ENCODE measurements around the gene ECM2.

The ECM2 gene

DNA sequence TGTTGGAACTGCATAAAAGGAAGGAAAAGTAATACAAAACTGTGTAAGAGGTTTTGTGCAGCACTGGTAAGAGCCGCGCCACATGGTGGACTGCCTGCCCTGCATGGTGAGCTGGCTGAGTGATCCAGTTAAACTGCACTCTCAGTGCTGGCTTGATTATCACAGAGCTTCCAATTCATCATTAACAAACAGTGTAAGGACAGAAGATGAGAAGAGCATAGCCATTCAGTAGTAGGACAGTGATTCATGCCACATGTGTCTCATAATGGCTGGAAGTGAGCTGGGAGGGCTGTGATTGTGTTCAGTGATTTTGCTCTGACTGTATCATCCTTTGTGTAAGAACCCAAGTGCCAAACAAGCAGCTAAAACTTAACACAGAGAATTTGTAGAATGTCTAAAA, 67.6 kb downstream of the ECM2 start:
- Histone ChIP-seq H3K4me3 (ENCODE audit: low read length) (no peak overlapping the region), H3K9me3 (ENCODE audit: control insufficient read depth, insufficient read depth, low read length) (no peaks in the 10 kb centered on the region), H3K4me1 (ENCODE audit: control insufficient read depth, insufficient read depth, low read length) (no peaks in the 10 kb centered on the region), H3K27ac (ENCODE audit: low read length) (no peak overlapping the region), H3K36me3 (ENCODE audit: control insufficient read depth, insufficient read depth, low read length) (no peaks in the 10 kb centered on the region), H3K27me3 (ENCODE audit: control insufficient read depth, insufficient read depth, low read length) (no peaks in the 10 kb centered on the region)
- WGBS (ENCODE audit: insufficient coverage, insufficient read length): no CpG with 5 or more reads among the region's 2 CpGs
- DNase-seq (ENCODE audit: low read depth, low spot score): no peak

DNA sequence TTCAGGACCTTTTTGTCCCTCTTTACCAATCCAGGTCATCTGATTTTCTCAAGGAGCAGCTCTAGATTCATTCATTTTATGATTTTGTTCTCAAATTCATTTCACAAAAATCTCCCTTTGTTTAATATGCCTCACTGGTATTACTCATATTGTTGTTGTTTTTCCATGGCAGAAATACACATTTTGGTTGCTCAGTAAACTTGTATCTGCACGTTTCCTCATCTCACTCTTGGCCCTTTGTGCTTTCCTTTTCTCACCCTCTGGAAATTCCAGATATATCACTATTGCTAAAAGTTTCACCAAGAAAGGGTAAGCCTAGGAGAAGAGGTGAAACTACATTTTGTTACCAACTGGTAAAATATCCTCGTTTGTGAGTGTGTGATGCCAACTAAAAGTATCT, 68.3 kb downstream of the ECM2 start:
- no peaks in the 10 kb centered on the region; the same call in 1 of the 2 replicates for H3K4me1 ChIP-seq (ENCODE audit: control insufficient read depth, insufficient read depth, low read length)
- no peaks in the 10 kb centered on the region for H3K9me3 ChIP-seq (ENCODE audit: control insufficient read depth, insufficient read depth, low read length)
- H3K27me3 ChIP-seq (ENCODE audit: control insufficient read depth, insufficient read depth, low read length): no peaks in the 10 kb centered on the region
- H3K36me3 ChIP-seq (ENCODE audit: control insufficient read depth, insufficient read depth, low read length): no peaks in the 10 kb centered on the region
- WGBS (ENCODE audit: insufficient coverage, insufficient read length): no CpG with 5 or more reads among the region's 2 CpGs
- DNase-seq (ENCODE audit: low read depth, low spot score): no peak
- H3K4me3 ChIP-seq (ENCODE audit: low read length): no peak overlapping the region
- no peak overlapping the region for H3K27ac ChIP-seq (ENCODE audit: low read length)

DNA sequence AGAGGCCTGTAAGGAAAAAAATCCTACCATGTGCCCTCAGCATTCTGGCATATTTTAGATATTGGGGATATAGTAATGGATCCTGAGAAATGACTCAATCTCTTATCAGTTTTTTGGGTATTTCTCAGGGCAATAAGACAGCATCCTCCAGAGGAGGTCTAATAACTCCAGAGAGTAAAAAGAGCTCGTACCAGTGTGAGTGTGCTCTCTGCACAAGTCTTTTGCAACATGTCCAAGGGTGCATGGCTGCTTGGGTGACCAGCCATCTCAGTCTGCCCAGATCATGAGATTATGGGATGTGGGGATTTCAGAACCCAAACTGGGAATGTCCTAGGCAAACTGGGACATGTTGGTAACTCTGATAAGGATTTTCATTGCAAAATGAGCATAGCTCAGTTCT, 68.7 kb downstream of the ECM2 start:
- no peak overlapping the region for H3K4me3 ChIP-seq (ENCODE audit: low read length)
- no peaks in the 10 kb centered on the region; the same call in 1 of the 2 replicates for H3K4me1 ChIP-seq (ENCODE audit: control insufficient read depth, insufficient read depth, low read length)
- no peaks in the 10 kb centered on the region for H3K36me3 ChIP-seq (ENCODE audit: control insufficient read depth, insufficient read depth, low read length)
- no peak overlapping the region for H3K27ac ChIP-seq (ENCODE audit: low read length)
- no peaks in the 10 kb centered on the region for H3K27me3 ChIP-seq (ENCODE audit: control insufficient read depth, insufficient read depth, low read length)
- no CpG with 5 or more reads among the region's 1 CpG for WGBS (ENCODE audit: insufficient coverage, insufficient read length)
- no peaks in the 10 kb centered on the region for H3K9me3 ChIP-seq (ENCODE audit: control insufficient read depth, insufficient read depth, low read length)
- DNase-seq (ENCODE audit: low read depth, low spot score): no peak

DNA sequence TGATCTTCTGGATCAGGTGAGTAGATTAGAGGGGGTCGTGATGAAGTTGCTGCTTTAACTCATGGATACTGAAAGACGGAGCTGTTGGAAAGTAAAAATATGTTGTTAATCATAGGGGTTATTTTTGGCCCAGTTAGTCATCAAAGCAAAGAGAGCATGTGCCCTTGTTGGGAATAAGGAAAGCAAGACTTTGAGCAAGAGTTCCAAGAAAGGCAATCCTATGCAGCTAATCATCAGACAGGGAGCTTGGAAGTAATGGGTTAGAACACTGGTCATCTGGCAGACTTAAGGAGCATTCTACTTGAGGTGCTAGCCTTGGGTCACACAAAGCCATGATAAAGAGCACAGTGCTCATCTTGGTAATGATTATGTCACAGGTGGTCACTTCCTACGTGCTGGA, 71.8 kb downstream of the ECM2 start:
- Histone ChIP-seq H3K4me3 (ENCODE audit: low read length) (no peak overlapping the region), H3K36me3 (ENCODE audit: control insufficient read depth, insufficient read depth, low read length) (no peaks in the 10 kb centered on the region), H3K4me1 (ENCODE audit: control insufficient read depth, insufficient read depth, low read length) (no peaks in the 10 kb centered on the region; the same call in 1 of the 2 replicates), H3K27ac (ENCODE audit: low read length) (no peak overlapping the region), H3K27me3 (ENCODE audit: control insufficient read depth, insufficient read depth, low read length) (no peaks in the 10 kb centered on the region), H3K9me3 (ENCODE audit: control insufficient read depth, insufficient read depth, low read length) (no peaks in the 10 kb centered on the region)
- DNase-seq (ENCODE audit: low read depth, low spot score): no peak
- WGBS (ENCODE audit: insufficient coverage, insufficient read length): 100% methylated on average over 1 of the region's 3 CpGs

DNA sequence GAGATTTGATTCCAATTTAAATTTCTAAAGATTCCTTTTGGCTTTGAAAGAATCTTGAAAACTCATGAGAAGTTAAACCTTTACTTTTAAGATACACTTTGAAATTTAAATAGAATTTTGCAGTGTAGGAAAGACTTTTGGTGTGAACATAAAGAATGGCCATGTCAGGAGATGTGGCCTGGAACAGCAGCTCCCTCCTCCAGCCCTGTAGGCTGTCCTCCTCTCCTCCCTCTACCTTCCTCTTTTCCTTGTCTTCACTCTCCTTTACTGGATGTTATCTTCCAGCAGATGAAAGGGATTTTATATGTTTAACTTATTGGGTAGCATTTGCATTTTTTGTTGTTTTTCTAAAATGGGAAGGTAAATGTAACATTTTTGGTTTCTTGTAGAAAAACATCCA, 72.4 kb downstream of the ECM2 start:
- DNase-seq (ENCODE audit: low read depth, low spot score): no peak
- H3K27ac ChIP-seq (ENCODE audit: low read length): no peak overlapping the region
- H3K4me1 ChIP-seq (ENCODE audit: control insufficient read depth, insufficient read depth, low read length): no peaks in the 10 kb centered on the region; the same call in 1 of the 2 replicates
- H3K27me3 ChIP-seq (ENCODE audit: control insufficient read depth, insufficient read depth, low read length): no peaks in the 10 kb centered on the region
- no peak overlapping the region for H3K4me3 ChIP-seq (ENCODE audit: low read length)
- no peaks in the 10 kb centered on the region for H3K9me3 ChIP-seq (ENCODE audit: control insufficient read depth, insufficient read depth, low read length)
- no peaks in the 10 kb centered on the region for H3K36me3 ChIP-seq (ENCODE audit: control insufficient read depth, insufficient read depth, low read length)

DNA sequence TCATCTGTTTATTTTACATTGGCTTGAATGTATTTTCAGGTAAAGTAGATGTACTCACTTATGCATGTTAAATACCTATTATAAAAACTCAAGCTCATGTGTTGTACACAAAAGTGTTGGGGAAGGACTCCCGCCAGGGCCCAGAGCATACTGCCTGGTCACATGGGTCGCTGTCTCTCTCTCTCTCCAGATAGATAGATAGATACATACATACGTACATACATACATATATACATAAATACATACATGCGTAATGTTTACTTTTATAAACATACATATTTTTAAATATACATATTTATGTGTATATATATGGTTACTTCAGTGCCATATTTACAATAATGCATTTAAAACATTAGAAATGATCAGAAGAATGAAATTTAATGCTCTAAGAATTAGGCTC, 78.2 kb downstream of the ECM2 start:
- no peak for DNase-seq (ENCODE audit: low read depth, low spot score)
- Histone ChIP-seq H3K27ac (ENCODE audit: low read length) (no peak overlapping the region), H3K27me3 (ENCODE audit: control insufficient read depth, insufficient read depth, low read length) (no peaks in the 10 kb centered on the region), H3K4me1 (ENCODE audit: control insufficient read depth, insufficient read depth, low read length) (no peaks in the 10 kb centered on the region), H3K9me3 (ENCODE audit: control insufficient read depth, insufficient read depth, low read length) (no peaks in the 10 kb centered on the region), H3K4me3 (ENCODE audit: low read length) (no peak overlapping the region), H3K36me3 (ENCODE audit: control insufficient read depth, insufficient read depth, low read length) (no peaks in the 10 kb centered on the region)
- 100% methylated on average over 1 of the region's 4 CpGs for WGBS (ENCODE audit: insufficient coverage, insufficient read length)

DNA sequence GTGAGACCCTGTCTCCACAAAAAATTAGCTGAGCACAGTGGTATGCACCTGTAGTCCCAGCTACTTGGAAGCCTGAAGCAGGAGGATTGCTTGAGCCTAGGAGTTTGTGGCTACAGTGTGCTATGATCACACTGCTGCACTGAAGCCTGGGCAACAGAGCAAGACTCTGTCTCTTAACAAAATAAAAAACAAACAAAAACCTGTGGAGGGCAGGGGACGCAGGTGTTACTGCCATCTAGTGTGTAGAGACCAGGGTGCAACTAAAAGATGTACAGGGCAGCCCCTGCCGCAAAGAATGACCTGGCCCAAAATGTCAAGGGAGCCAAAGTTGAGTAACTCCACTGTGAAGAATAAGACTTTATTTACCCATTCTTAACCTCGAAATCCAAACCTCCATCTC, 80.6 kb downstream of the ECM2 start:
- H3K4me1 ChIP-seq (ENCODE audit: control insufficient read depth, insufficient read depth, low read length): no peaks in the 10 kb centered on the region
- peak; percentile 13 for DNase-seq (ENCODE audit: low read depth, low spot score)
- no CpG with 5 or more reads among the region's 3 CpGs for WGBS (ENCODE audit: insufficient coverage, insufficient read length)
- H3K27me3 ChIP-seq (ENCODE audit: control insufficient read depth, insufficient read depth, low read length): no peaks in the 10 kb centered on the region
- H3K4me3 ChIP-seq (ENCODE audit: low read length): no peak overlapping the region
- H3K36me3 ChIP-seq (ENCODE audit: control insufficient read depth, insufficient read depth, low read length): no peaks in the 10 kb centered on the region
- no peak overlapping the region for H3K27ac ChIP-seq (ENCODE audit: low read length)
- H3K9me3 ChIP-seq (ENCODE audit: control insufficient read depth, insufficient read depth, low read length): no peaks in the 10 kb centered on the region

DNA sequence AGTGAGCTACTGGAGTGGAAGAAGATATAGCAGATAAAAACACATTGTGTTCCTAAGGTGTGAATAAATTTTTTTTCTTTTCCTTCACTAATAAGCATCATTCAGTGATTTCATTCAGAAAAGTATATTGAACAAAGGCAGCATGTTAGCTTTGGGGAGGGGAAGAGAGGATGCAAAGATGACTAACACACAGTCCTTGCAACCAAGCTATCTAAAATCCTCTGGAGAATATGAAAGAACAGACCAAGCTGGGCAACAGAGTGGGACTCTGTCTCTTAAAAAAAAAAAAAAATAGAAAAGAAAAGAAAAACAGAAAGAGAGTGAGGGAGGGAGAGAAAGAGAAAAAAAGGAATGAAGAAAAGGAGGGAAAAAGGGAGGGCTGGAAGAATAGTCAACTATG, 89.3 kb downstream of the ECM2 start:
- Histone ChIP-seq H3K36me3 (ENCODE audit: control insufficient read depth, insufficient read depth, low read length) (no peaks in the 10 kb centered on the region), H3K4me1 (ENCODE audit: control insufficient read depth, insufficient read depth, low read length) (no peaks in the 10 kb centered on the region), H3K4me3 (ENCODE audit: low read length) (no peak overlapping the region), H3K9me3 (ENCODE audit: control insufficient read depth, insufficient read depth, low read length) (no peaks in the 10 kb centered on the region), H3K27ac (ENCODE audit: low read length) (no peak overlapping the region), H3K27me3 (ENCODE audit: control insufficient read depth, insufficient read depth, low read length) (no peaks in the 10 kb centered on the region)
- DNase-seq (ENCODE audit: low read depth, low spot score): no peak

Measured in iPS DF 6.9 (cell line).